Testis (tissue), 2 donors: ENCODE data around the gene SEMA6A.

Experiments
- POLR2A ChIP-seq: fragments of 450-650 bp; IDR thresholded peaks from one replicate; pipeline ENCODE4 v1.6.1; 2017; ENCODE audit warnings: antibody characterized with exemption, mild to moderate bottlenecking, moderate library complexity
- TF ChIP-seq, protein P1 (sequence below), 3 experiments: fragments of 450-650 bp in 2 of 3; fragments of 200-600 bp in 1 of 3; sonication (generic) in 1 of 3; IDR thresholded peaks; one replicate each; pipeline ENCODE4 v1.5.1; 2016 to 2019; ENCODE audit warnings: antibody characterized with exemption in 3 of 3, mild to moderate bottlenecking in 2 of 3, moderate library complexity in 1 of 3

DNA sequence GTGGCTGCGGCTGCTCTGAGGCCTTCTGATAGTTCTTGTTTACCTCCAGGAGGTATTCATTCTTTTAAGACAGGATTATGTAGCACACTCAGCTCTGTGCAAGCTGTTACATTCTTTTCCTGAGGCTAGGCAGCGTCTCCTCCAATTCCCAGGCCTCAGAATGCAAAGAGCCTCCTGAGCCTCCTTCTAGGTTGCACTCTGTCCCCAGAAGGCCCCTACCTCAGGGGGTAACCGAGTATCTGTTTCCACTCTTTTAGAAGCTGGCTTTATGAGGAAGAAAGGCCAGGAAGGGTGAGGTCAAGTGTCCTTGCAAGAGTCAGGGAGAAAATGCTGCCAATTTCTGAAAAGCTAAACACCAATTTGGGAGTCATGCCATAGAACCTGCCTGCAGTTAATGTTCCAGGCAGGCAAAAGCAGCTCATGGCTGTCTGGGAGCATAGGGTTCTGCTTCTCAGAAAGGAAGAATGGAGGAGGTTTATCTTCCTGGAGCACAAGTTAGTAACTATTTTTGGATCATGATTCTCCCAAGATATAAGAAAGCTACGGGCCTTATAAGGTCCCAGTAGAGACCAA, 178.9 kb downstream of the SEMA6A start:
- TF ChIP-seq, protein P1, sequence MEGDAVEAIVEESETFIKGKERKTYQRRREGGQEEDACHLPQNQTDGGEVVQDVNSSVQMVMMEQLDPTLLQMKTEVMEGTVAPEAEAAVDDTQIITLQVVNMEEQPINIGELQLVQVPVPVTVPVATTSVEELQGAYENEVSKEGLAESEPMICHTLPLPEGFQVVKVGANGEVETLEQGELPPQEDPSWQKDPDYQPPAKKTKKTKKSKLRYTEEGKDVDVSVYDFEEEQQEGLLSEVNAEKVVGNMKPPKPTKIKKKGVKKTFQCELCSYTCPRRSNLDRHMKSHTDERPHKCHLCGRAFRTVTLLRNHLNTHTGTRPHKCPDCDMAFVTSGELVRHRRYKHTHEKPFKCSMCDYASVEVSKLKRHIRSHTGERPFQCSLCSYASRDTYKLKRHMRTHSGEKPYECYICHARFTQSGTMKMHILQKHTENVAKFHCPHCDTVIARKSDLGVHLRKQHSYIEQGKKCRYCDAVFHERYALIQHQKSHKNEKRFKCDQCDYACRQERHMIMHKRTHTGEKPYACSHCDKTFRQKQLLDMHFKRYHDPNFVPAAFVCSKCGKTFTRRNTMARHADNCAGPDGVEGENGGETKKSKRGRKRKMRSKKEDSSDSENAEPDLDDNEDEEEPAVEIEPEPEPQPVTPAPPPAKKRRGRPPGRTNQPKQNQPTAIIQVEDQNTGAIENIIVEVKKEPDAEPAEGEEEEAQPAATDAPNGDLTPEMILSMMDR (IDR thresholded peaks at IDR 0.05) = no peak
- TF ChIP-seq POLR2A = no peak
